Loucy (cell line): ENCODE measurements around the gene GSTA1.
"Not testable (repeated sequence)": the region's sequence is repeated elsewhere in the genome, so short reads cannot be mapped to it uniquely, and the experiment has no call there.

Source experiments
- CTCF ChIP-seq: fragments of 200-600 bp; sonication (generic); conservative IDR thresholded peaks from 2 replicates; pipeline ENCODE4 v1.5.1; 2014; ENCODE audit warnings: mild to moderate bottlenecking, antibody characterized with exemption, low read length
- EZH2phosphoT487 ChIP-seq: fragments of 200-600 bp; IDR thresholded peaks from 2 replicates; pipeline ENCODE4 v1.6.1; 2018; ENCODE audit warnings: antibody characterized with exemption, mild to moderate bottlenecking, moderate library complexity, borderline replicate concordance

- not testable (repeated sequence) for TF ChIP-seq CTCF, EZH2phosphoT487
Observed at GRCh38 chr6:52803668-52804255, at the start of gene GSTA1.
